ENCODE results near the gene ALG11. TPM values are rescaled to one million over a fixed set of nuclear protein-coding genes. Genes with fewer than 3 reads are reported as not detected.

The ALG11 gene
- total and polyA plus RNA-seq, 2 experiments from 2014 or later = 36.9 to 40.1 TPM

GRCh38 chr13:52009946-52010345 lies 2.3 kb upstream of the ALG11 start:
- Histone ChIP-seq H3K4me2 (no peak overlapping the region), H3K27me3 (ENCODE audit: insufficient read depth) (peaks cover 28% of the 10 kb centered on the region), H3K79me2 (replicated peaks; ENCODE audit: insufficient read depth) (peaks cover 41% of the 10 kb centered on the region), H4K20me1 (replicated peaks; ENCODE audit: insufficient read depth) (peaks cover 3% of the 10 kb centered on the region; the same call in 1 of the 2 replicates), H2AFZ (no peak overlapping the region), H3K4me3 (peak overlapping the region; percentile 86; the same call in 1 of the 2 replicates), H3K27ac (ENCODE audit: low read depth) (no peak overlapping the region), H3K36me3 (ENCODE audit: insufficient read depth) (no peaks in the 10 kb centered on the region), H3K4me1 (ENCODE audit: insufficient read depth) (peaks cover 17% of the 10 kb centered on the region), H3K9me2 (ENCODE audit: insufficient read depth) (no peaks in the 10 kb centered on the region), H3F3A (replicated peaks; ENCODE audit: low read depth) (no peaks in the 10 kb centered on the region)
- H3K9me3 Mint-ChIP-seq = peaks cover 4% of the 10 kb centered on the region; the same call in 2 of the 3 replicates
- no peak overlapping the region for H3K27ac Mint-ChIP-seq
- H3K27me3 Mint-ChIP-seq (ENCODE audit: insufficient read depth, low read depth, poor library complexity) = peaks cover 22% of the 10 kb centered on the region
- no peak for TF ChIP-seq EZH2phosphoT487 (IDR thresholded peaks at IDR 0.05; ENCODE audit: unreplicated experiment)
- TF ChIP-seq CTCF (conservative IDR thresholded peaks at IDR 0.05; ENCODE audit: low read depth in 2 of 2) = no peak
- no peak for TF ChIP-seq ETS1 (IDR thresholded peaks at IDR 0.05)
- no peak for TF ChIP-seq EZH2 (IDR thresholded peaks at IDR 0.05; ENCODE audit: low read depth, unreplicated experiment)
- TF ChIP-seq REST (IDR thresholded peaks at IDR 0.05; ENCODE audit: unreplicated experiment) = no peak
- DNase-seq (ENCODE audit: low spot score) (no peak), ATAC-seq (no peak)
- peaks cover 8% of the 10 kb centered on the region for H3K36me3 Mint-ChIP-seq (ENCODE audit: low read depth)
- H3K4me1 Mint-ChIP-seq = peaks cover 11% of the 10 kb centered on the region
- H3K4me3 Mint-ChIP-seq = peak overlapping the region; percentile 41

- H3K27ac Mint-ChIP-seq = peak within 1 kb of the TSS; percentile 98
- peak; percentile 76 for ATAC-seq
Measured at GRCh38 chr13:52010890-52011631, 1.1 kb upstream of the ALG11 start, which contains the start of gene ATP7B. ATP7B (minus strand) TSS chr13:52011450; CDS start chr13:52011337, 113 bp downstream.

More at GRCh38 chr13:52010890-52011631, 1.1 kb upstream of the ALG11 start, which contains the start of gene ATP7B:
- H3K4me2 ChIP-seq = peak within 1 kb of the TSS; percentile 100
- H3K9me2 ChIP-seq (ENCODE audit: insufficient read depth) = no peaks in the 10 kb centered on the region
- Mint-ChIP-seq H3K4me1 (peaks cover 11% of the 10 kb centered on the region), H3K27me3 (ENCODE audit: insufficient read depth, low read depth, poor library complexity) (peaks cover 20% of the 10 kb centered on the region), H3K9me3 (peaks cover 9% of the 10 kb centered on the region), H3K4me3 (peak within 1 kb of the TSS; percentile 98), H3K36me3 (ENCODE audit: low read depth) (peaks cover 17% of the 10 kb centered on the region)
- H3K79me2 ChIP-seq (replicated peaks; ENCODE audit: insufficient read depth) = peaks cover 52% of the 10 kb centered on the region
- peak within 1 kb of the TSS; percentile 99 for H2AFZ ChIP-seq
- H3K27me3 ChIP-seq (ENCODE audit: insufficient read depth) = peaks cover 28% of the 10 kb centered on the region
- H3K4me1 ChIP-seq (ENCODE audit: insufficient read depth) = peaks cover 17% of the 10 kb centered on the region
- no peaks in the 10 kb centered on the region for H3F3A ChIP-seq (replicated peaks; ENCODE audit: low read depth)
- peak within 1 kb of the TSS; percentile 86 for H3K4me3 ChIP-seq
- TF ChIP-seq ZNF331 (CRISPR knock-in tag; IDR thresholded peaks at IDR 0.05; ENCODE audit: low read depth) (no peak), CTCF (conservative IDR thresholded peaks at IDR 0.05; ENCODE audit: low read depth in 2 of 2) (peak; percentile 4 to 35; a peak in 1 of 4 replicates), ZNF114 (CRISPR knock-in tag; IDR thresholded peaks at IDR 0.05) (no peak)
- peak within 1 kb of the TSS; percentile 73 for H3K27ac ChIP-seq (ENCODE audit: low read depth)
- peaks cover 11% of the 10 kb centered on the region; the same call in 1 of the 2 replicates for H4K20me1 ChIP-seq (replicated peaks; ENCODE audit: insufficient read depth)
- DNase-seq (ENCODE audit: low spot score) = peak; percentile 81
- H3K36me3 ChIP-seq (ENCODE audit: insufficient read depth) = no peaks in the 10 kb centered on the region
